Measurements from ENCODE around the gene NIPBL. TPM values are rescaled to one million over a fixed set of nuclear protein-coding genes. Genes with fewer than 3 reads are reported as not detected.

The NIPBL gene
- total and polyA plus RNA-seq, 2 of the 13 experiments (the other 11 are each of a cell fraction or from before 2014, with no cell fraction given), result 12.3 to 32.3 TPM

DNA sequence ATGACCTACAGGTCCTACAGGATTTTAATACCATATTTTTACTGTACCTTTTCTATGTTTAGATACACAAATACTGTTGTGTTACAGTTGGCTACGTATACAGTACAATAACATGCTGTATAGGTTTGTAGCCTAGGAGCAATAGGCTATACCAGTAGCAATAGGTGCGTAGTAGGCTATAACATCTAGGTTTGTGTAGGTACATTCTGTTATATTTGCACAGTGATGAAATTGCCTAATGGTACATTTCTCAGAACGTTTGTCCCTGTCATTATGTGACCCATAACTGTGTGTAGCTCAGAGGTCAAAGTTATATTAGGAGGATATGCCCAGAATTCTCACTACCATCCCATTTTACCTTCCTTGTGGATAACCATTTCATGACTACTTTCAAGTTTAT, 59.7 kb downstream of the NIPBL start:
- no peak overlapping the region for H2AFZ ChIP-seq (ENCODE audit: low read length)
- no peak overlapping the region for H3K9ac ChIP-seq (ENCODE audit: insufficient read depth, low read depth, low read length)
- H3K4me2 ChIP-seq (ENCODE audit: low read depth, low read length), result no peak overlapping the region
- H3K27ac ChIP-seq (ENCODE audit: extremely low read length, insufficient read depth, low read length), result no peak overlapping the region
- H3K4me3 ChIP-seq (replicated peaks in 1 of 3; ENCODE audit: insufficient read depth in 1 of 3, low read depth in 2 of 3, low read length in 3 of 3), result no peak overlapping the region
- ChIA-PET CTCF (ENCODE audit: low intra/inter-chr PET ratio, low total read pairs) (no interaction called here), POLR2A (no interaction called here)
- whole genome bisulfite sequencing (ENCODE audit: low lambda C conversion rate), result 70% methylated on average over 3 of the region's 3 CpGs
- intact Hi-C loops (cut with micrococcal nuclease; ENCODE audit: unreplicated experiment), result no loop called here
- FAIRE-seq, result no peak
- no peaks in the 10 kb centered on the region for H3K36me3 ChIP-seq (replicated peaks in 1 of 2; ENCODE audit: control insufficient read depth in 1 of 2, insufficient read depth in 2 of 2, low read length in 2 of 2)
- peak; percentile 4 for DNase-seq (ENCODE audit: low spot score)
- H4K20me1 ChIP-seq (ENCODE audit: insufficient read depth, low read length), result peaks cover 28% of the 10 kb centered on the region; the same call in 1 of the 2 replicates
- BruUV-seq (replicated peaks), result no TSS peak
- H3K79me2 ChIP-seq (ENCODE audit: insufficient read depth, low read length), result peaks cover 96% of the 10 kb centered on the region
- 0 out of 2 replicates have a peak, but pooled peaks have one; percentile 8 for TF ChIP-seq CEBPG (CRISPR knock-in tag; IDR thresholded peaks at IDR 0.05)
- TF ChIP-seq, protein P1, sequence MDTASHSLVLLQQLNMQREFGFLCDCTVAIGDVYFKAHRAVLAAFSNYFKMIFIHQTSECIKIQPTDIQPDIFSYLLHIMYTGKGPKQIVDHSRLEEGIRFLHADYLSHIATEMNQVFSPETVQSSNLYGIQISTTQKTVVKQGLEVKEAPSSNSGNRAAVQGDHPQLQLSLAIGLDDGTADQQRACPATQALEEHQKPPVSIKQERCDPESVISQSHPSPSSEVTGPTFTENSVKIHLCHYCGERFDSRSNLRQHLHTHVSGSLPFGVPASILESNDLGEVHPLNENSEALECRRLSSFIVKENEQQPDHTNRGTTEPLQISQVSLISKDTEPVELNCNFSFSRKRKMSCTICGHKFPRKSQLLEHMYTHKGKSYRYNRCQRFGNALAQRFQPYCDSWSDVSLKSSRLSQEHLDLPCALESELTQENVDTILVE (CRISPR knock-in tag; IDR thresholded peaks at IDR 0.05), result no peak
- peak; percentile 91 for TF ChIP-seq ZNF12 (CRISPR knock-in tag; IDR thresholded peaks at IDR 0.05)
- peak; percentile 30; the same call in 2 of the 3 replicates for ATAC-seq
- in situ Hi-C loops (cut with HindIII; ENCODE audit: extremely low pct_ligation_motif_present, low pct_unique_long_range_greater_than_20kb), result no loop called here
- no peaks in the 10 kb centered on the region for H3K27me3 ChIP-seq (ENCODE audit: control insufficient read depth in 1 of 2, insufficient read depth in 2 of 2, low read length in 2 of 2)
- H3K4me1 ChIP-seq (ENCODE audit: insufficient read depth, low read length), result peaks cover 44% of the 10 kb centered on the region
- no peaks in the 10 kb centered on the region for H3K9me3 ChIP-seq (ENCODE audit: low read length)

GRCh38 chr5:36938129-36938528, 61.6 kb downstream of the NIPBL start:
- ATAC-seq (no peak), FAIRE-seq (no peak), DNase-seq (ENCODE audit: low spot score) (no peak)
- H3K27ac ChIP-seq (ENCODE audit: extremely low read length, insufficient read depth, low read length), result no peak overlapping the region
- POLR2A ChIA-PET, result no interaction called here
- H3K36me3 ChIP-seq (replicated peaks in 1 of 2; ENCODE audit: control insufficient read depth in 1 of 2, insufficient read depth in 2 of 2, low read length in 2 of 2), result no peaks in the 10 kb centered on the region
- BruUV-seq (replicated peaks), result no TSS peak
- no peak overlapping the region for H2AFZ ChIP-seq (ENCODE audit: low read length)
- no peak overlapping the region for H3K4me2 ChIP-seq (ENCODE audit: low read depth, low read length)
- no peak overlapping the region for H3K9ac ChIP-seq (ENCODE audit: insufficient read depth, low read depth, low read length)
- TF ChIP-seq MXI1 (IDR thresholded peaks at IDR 0.05; ENCODE audit: borderline replicate concordance, low read depth, low read length) (no peak), ZMYM4 (CRISPR knock-in tag; IDR thresholded peaks at IDR 0.05) (0 out of 2 replicates have a peak, but pooled peaks have one; percentile 14)
- intact Hi-C loops (cut with micrococcal nuclease; ENCODE audit: unreplicated experiment) (no loop called here), in situ Hi-C loops (cut with HindIII; ENCODE audit: extremely low pct_ligation_motif_present, low pct_unique_long_range_greater_than_20kb) (no loop called here)
- H3K4me1 ChIP-seq (ENCODE audit: insufficient read depth, low read length), result peaks cover 44% of the 10 kb centered on the region
- H3K4me3 ChIP-seq (replicated peaks in 1 of 3; ENCODE audit: insufficient read depth in 1 of 3, low read depth in 2 of 3, low read length in 3 of 3), result no peak overlapping the region
- H3K79me2 ChIP-seq (ENCODE audit: insufficient read depth, low read length), result peaks cover 83% of the 10 kb centered on the region
- 94% methylated on average over 5 of the region's 5 CpGs for WGBS (ENCODE audit: low lambda C conversion rate)
- peaks cover 19% of the 10 kb centered on the region; the same call in 1 of the 2 replicates for H4K20me1 ChIP-seq (ENCODE audit: insufficient read depth, low read length)
- no peaks in the 10 kb centered on the region for H3K27me3 ChIP-seq (ENCODE audit: control insufficient read depth in 1 of 2, insufficient read depth in 2 of 2, low read length in 2 of 2)
- CTCF ChIA-PET (ENCODE audit: low intra/inter-chr PET ratio, low total read pairs), result no interaction called here
- H3K9me3 ChIP-seq (ENCODE audit: low read length), result no peaks in the 10 kb centered on the region

Measured in HepG2 (cell line).